ENCODE data around the gene GRAMD1B. TPM values are rescaled to one million over a fixed set of nuclear protein-coding genes. Genes with fewer than 3 reads are reported as not detected.
"Not testable (repeated sequence)": the region's sequence is repeated elsewhere in the genome, so short reads cannot be mapped to it uniquely, and the experiment has no call there.

Gene GRAMD1B
- total RNA-seq, 2 donors from 2014 or later, result 0.66 to 3.4 TPM

- H3K27ac ChIP-seq, result no peak overlapping the region
- DNase-seq (no peak), ATAC-seq (no peak)
- H3K9me3 ChIP-seq, result no peaks in the 10 kb centered on the region
- 54 to 57% methylated on average over 3 to 7 of the region's 7 CpGs for WGBS, 2 donors
- no peaks in the 10 kb centered on the region for H3K36me3 ChIP-seq (replicated peaks in 1 of 2; ENCODE audit: insufficient read depth in 1 of 2, low read depth in 2 of 2)
- H3K4me3 ChIP-seq, result no peak overlapping the region
- H3K27me3 ChIP-seq, result no peaks in the 10 kb centered on the region
- intact Hi-C loops (cut with DNase I), result no loop called here
- TF ChIP-seq CTCF (IDR thresholded peaks at IDR 0.05), result no peak
- no peak for TF ChIP-seq POLR2A (IDR thresholded peaks at IDR 0.05)
- no peaks in the 10 kb centered on the region for H3K4me1 ChIP-seq
Measured at GRCh38 chr11:123519797-123520193, 89.7 kb downstream of the GRAMD1B start.

- H3K9me3 ChIP-seq; intact Hi-C loops (cut with DNase I); ATAC-seq; H3K36me3 ChIP-seq (replicated peaks in 1 of 2; ENCODE audit: insufficient read depth in 1 of 2, low read depth in 2 of 2); DNase-seq; H3K4me1 ChIP-seq; H3K4me3 ChIP-seq; H3K27me3 ChIP-seq; H3K27ac ChIP-seq: not testable (repeated sequence)
- WGBS, 2 donors, result 91 to 92% methylated on average over 6 of the region's 6 CpGs
Measured at GRCh38 chr11:123520476-123520875, 90.4 kb downstream of the GRAMD1B start.

GRCh38 chr11:123521001-123521400 is 90.9 kb downstream of the GRAMD1B start:
- TF ChIP-seq POLR2A (IDR thresholded peaks at IDR 0.05), result no peak
- TF ChIP-seq CTCF (IDR thresholded peaks at IDR 0.05), result no peak
- DNase-seq, result no peak
- H3K4me3 ChIP-seq, result no peak overlapping the region
- no peaks in the 10 kb centered on the region for H3K36me3 ChIP-seq (replicated peaks in 1 of 2; ENCODE audit: insufficient read depth in 1 of 2, low read depth in 2 of 2)
- intact Hi-C loops (cut with DNase I), result no loop called here
- H3K4me1 ChIP-seq, result no peaks in the 10 kb centered on the region
- ATAC-seq, result no peak
- no peak overlapping the region for H3K27ac ChIP-seq
- no peaks in the 10 kb centered on the region for H3K9me3 ChIP-seq
- WGBS, 2 donors, result 67 to 85% methylated on average over 3 of the region's 3 CpGs
- H3K27me3 ChIP-seq, result no peaks in the 10 kb centered on the region

- DNase-seq, result no peak
- Histone ChIP-seq H3K4me3 (no peak overlapping the region), H3K36me3 (replicated peaks in 1 of 2; ENCODE audit: insufficient read depth in 1 of 2, low read depth in 2 of 2) (no peaks in the 10 kb centered on the region), H3K9me3 (no peaks in the 10 kb centered on the region), H3K27ac (no peak overlapping the region), H3K27me3 (no peaks in the 10 kb centered on the region), H3K4me1 (no peaks in the 10 kb centered on the region)
- 72 to 78% methylated on average over 3 of the region's 3 CpGs for WGBS, 2 donors
- no peak for TF ChIP-seq POLR2A (IDR thresholded peaks at IDR 0.05)
- TF ChIP-seq CTCF (IDR thresholded peaks at IDR 0.05), result no peak
- ATAC-seq, result no peak
- intact Hi-C loops (cut with DNase I), result no loop called here
Measured at GRCh38 chr11:123521930-123522329, 91.9 kb downstream of the GRAMD1B start.

- Histone ChIP-seq H3K9me3 (no peaks in the 10 kb centered on the region), H3K36me3 (replicated peaks in 1 of 2; ENCODE audit: insufficient read depth in 1 of 2, low read depth in 2 of 2) (no peaks in the 10 kb centered on the region), H3K4me1 (no peaks in the 10 kb centered on the region), H3K4me3 (no peak overlapping the region), H3K27me3 (no peaks in the 10 kb centered on the region), H3K27ac (no peak overlapping the region)
- TF ChIP-seq POLR2A (IDR thresholded peaks at IDR 0.05) (no peak), CTCF (IDR thresholded peaks at IDR 0.05) (no peak)
- no peak for DNase-seq
- no peak for ATAC-seq
- WGBS, 2 donors, result 56 to 73% methylated on average over 2 of the region's 2 CpGs
- intact Hi-C loops (cut with DNase I), result no loop called here
Measured at GRCh38 chr11:123523539-123523938, 93.5 kb downstream of the GRAMD1B start.
